ENCODE results near the gene COMMD6.

Gene COMMD6

DNA sequence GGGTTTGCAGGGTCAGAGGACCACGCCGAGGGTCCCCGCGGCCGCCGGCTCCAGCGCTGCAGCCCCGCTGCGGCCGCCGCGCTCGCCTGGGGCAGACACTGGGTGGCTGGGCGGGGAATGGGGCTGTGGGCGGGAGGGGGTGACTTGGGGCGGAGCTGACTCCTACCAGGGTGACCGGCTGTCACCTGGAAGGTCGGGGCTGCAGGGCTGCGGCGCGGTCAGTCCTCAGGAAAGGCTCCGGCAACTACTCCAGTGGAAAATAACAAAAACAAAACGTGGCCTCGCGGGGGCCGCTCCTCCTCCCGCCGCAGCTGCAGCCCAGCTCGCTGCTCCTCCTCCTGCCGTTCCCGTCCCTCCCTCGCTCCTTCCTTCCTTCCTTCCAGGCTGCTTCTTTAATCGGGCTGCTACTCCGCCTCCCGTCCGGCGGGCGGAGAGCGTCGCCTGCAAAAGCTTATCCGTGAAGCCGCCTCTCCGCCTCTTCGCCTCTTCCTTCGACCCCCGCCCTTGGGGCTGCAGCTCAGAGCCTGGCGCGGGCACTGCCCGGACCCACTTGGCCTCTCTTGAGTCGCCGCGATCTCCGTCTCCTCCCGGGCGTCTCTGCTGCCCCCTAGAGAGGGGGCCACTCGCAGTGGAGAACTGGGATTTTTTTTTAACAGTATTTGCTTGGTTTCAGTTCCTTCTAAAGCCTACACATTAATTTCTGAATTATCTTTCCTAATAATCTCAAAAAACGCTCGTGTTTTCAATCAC is 55.4 kb downstream of the COMMD6 start, which contains the start of gene TBC1D4:
Gene TBC1D4 (minus strand): TSS at position 100 of the 750 bp plus-strand sequence. CDS start 402 bp downstream, outside the sequence.
- peak; percentile 94 for DNase-seq (ENCODE audit: low spot score)

DNA sequence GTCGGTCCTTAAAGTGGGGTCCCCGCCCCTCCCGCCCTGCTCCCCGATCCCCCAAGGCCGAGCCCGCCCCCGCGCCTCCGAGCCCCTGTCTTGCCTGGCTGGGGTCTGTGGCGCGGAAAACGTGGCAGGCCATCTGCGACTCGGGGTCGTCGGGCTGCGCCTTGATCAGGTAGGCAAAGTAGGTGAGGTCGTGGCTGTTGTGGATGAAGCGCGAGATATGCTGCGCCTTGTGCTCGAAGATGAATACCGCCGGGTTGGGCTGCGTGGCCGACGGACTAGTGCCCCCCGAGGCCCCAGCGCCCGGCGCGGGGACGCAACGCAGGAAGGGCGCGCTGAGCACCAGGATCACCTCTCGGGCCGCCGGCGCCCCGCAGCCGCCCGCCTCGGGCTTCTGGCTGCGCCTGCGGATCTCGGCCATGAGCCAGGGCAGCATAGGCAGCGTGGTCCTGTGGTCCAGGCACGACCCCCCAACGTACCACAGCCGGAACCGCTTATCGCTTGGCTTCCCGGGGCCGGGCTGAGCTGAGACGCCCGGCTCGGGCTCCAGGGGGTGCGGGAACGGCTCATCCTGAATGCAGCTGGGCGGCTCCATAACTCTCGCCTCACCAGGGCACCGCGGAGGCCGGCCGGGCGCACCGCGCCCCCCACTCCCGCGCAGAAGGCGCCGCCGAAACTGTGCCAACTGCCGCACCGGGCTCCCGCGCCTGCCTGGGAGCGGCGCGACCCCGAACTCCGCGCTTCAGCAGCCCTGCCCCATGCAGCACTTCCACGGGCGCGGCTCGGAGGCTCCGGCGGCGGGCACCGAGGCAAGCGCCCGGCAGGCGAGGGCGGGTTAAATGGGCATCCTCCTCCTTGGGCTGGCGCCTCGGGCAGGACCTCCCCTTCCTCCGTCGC is 56.2 kb downstream of the COMMD6 start:
- no peak for DNase-seq (ENCODE audit: low spot score)

GRCh38 chr13:75480671-75481175 is 56.9 kb downstream of the COMMD6 start:
- no peak for DNase-seq (ENCODE audit: low spot score)

DNA sequence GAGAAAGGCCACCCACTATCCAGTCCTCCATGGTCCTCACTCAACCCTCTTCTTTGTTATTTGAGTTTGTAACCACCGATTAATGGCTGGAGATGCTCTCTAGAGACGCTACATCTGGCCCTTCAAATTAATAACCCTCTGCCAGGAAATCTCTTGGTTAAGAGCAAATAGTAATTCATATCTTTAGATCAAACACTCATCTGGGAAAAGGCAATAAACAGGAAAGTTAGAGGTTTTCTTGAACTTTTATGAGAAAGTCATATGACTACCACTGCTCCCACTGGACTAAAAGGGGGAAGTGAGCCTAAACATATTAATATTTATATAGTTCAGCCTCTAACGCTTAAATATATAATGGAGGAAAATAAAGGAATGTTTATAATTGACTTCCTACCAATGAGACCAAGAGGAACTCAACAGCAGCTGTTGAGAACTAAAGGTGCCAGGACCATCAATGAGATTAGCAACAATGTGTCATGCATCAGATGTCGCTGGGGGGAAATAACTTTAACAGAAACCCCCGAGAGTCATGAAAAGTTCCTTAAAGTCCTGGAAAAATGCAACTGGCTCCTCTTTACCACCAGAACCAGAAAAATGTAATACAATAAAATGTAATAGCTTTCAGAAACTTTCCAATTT is 58.4 kb downstream of the COMMD6 start:
- no peak for DNase-seq (ENCODE audit: low spot score)

GRCh38 chr13:75478659-75479058 is 59.0 kb downstream of the COMMD6 start:
- DNase-seq (ENCODE audit: low spot score) = no peak

Data from NAMALWA (cell line).